Stimulated activated naive B cell treated with anti-CD40 and anti-IgM and Interleukin-4, amounts not matched to agents 10 μg/mL and 1 μg/mL and 100 μg/mL, for 72 hours (primary cell): Measurements from ENCODE around the gene CD52.

Experiments used
- ATAC-seq, 2 donors: fragments of 150-1000 bp; cut with Tn5 transposase; replicated peaks; 2 replicates each; pipeline ENCODE4 v1.10.0; 2021; ENCODE audit warnings: moderate library complexity in 1 of 2
- DNase-seq: peaks from one replicate; pipeline ENCODE4 v3.0.0; 2021
- H3K27ac Mint-ChIP-seq: one replicate; pipeline ENCODE4 v1.8.0; 2022; ENCODE audit warnings: mild to moderate bottlenecking, mixed read lengths
- H3K27me3 Mint-ChIP-seq, 2 donors: one replicate each; pipeline ENCODE4 v1.8.0; 2022; ENCODE audit warnings: mixed read lengths in 2 of 2
- H3K36me3 Mint-ChIP-seq, 2 donors: one replicate each; pipeline ENCODE4 v1.8.0; 2022; ENCODE audit warnings: mixed read lengths in 2 of 2, mild to moderate bottlenecking in 1 of 2
- H3K4me1 Mint-ChIP-seq, 2 donors: one replicate each; pipeline ENCODE4 v1.8.0; 2022; ENCODE audit warnings: mixed read lengths in 2 of 2, mild to moderate bottlenecking in 1 of 2
- H3K4me3 Mint-ChIP-seq, 2 donors: one replicate each; pipeline ENCODE4 v1.8.0; 2022; ENCODE audit warnings: mild to moderate bottlenecking in 2 of 2, mixed read lengths in 2 of 2, moderate library complexity in 1 of 2
- H3K9me3 Mint-ChIP-seq, 2 donors: one replicate each; pipeline ENCODE4 v1.8.0; 2022; ENCODE audit warnings: mixed read lengths in 2 of 2, mild to moderate bottlenecking in 1 of 2

The CD52 gene

DNA sequence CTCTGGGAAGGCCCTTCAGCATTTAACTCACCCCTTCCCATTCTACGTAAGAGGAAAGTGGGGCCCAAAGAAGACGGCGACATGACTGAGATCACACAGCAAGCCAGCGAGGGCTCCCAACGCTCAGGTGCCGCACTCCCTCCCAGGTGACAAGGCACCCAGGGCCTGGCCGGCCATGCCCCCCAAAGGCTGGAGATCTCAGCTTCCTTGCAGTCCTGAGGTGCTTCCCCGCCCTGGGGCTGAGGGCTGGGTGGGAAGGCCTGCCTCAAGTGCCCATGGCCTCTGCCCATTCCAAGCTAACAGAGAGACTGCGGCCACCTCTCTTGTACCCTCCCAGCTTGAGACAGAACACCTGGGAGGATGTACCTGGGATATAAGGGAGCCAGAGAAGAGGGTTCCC lies 37.2 kb downstream of the CD52 start:
- no peak for ATAC-seq
- DNase-seq = no peak
- Mint-ChIP-seq H3K4me3 (no peak overlapping the region), H3K36me3 (no peaks in the 10 kb centered on the region), H3K27ac (no peak overlapping the region), H3K4me1 (peaks cover 5 to 7% of the 10 kb centered on the region in 2 donors), H3K27me3 (peaks cover 24 to 25% of the 10 kb centered on the region in 2 donors), H3K9me3 (no peaks in the 10 kb centered on the region)

- ATAC-seq = no peak
- no peak for DNase-seq
- Mint-ChIP-seq H3K4me3 (no peak overlapping the region), H3K36me3 (no peaks in the 10 kb centered on the region), H3K27ac (no peak overlapping the region), H3K27me3 (peaks cover 35 to 36% of the 10 kb centered on the region in 2 donors), H3K9me3 (no peaks in the 10 kb centered on the region), H3K4me1 (peaks cover 14 to 18% of the 10 kb centered on the region in 2 donors)
These were observed 38.3 kb downstream of the CD52 start for GRCh38 chr1:26356106-26356505.

DNA sequence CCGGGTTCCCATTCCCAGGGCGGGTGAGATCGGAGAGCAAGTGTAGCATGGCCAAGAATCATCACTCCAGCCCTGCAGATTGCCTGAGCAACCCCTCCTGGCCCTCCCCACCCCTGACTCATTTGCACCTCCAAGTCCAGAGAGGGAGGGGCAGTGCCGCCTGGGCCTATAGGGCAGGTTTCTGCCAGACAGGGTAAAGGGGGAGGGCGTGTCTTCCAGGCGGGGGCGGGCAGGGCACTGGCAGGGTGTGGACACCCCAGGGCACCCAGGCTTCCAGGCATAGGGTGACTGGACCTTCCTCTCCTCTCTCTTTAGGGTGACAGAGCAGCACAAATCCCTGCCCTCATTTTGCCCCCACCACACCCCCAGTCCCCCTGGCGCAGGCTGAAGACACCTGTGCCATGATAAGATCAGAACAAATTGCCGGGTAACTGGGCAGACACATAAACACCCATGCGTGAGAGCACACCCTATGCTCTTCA lies 39.4 kb downstream of the CD52 start:
- DNase-seq (no peak), ATAC-seq (no peak)
- no peak overlapping the region for H3K4me3 Mint-ChIP-seq

GRCh38 chr1:26358411-26359384 lies 40.9 kb downstream of the CD52 start:
- ATAC-seq = no peak
- H3K4me1 Mint-ChIP-seq = peaks cover 27 to 30% of the 10 kb centered on the region in 2 donors
- no peak overlapping the region for H3K27ac Mint-ChIP-seq
- DNase-seq = no peak
- H3K9me3 Mint-ChIP-seq = no peaks in the 10 kb centered on the region
- no peaks in the 10 kb centered on the region for H3K36me3 Mint-ChIP-seq
- H3K27me3 Mint-ChIP-seq = peaks cover 43 to 50% of the 10 kb centered on the region in 2 donors
- H3K4me3 Mint-ChIP-seq = no peak overlapping the region

More for the DNA sequence above, 39.4 kb downstream of the CD52 start:
- Mint-ChIP-seq H3K4me1 (peaks cover 22 to 29% of the 10 kb centered on the region in 2 donors), H3K36me3 (no peaks in the 10 kb centered on the region), H3K27me3 (peaks cover 43 to 45% of the 10 kb centered on the region in 2 donors), H3K9me3 (no peaks in the 10 kb centered on the region), H3K27ac (no peak overlapping the region)

GRCh38 chr1:26359981-26360806 lies 42.4 kb downstream of the CD52 start:
- DNase-seq (peak; percentile 29), ATAC-seq (peak; percentile 42 to 60)
- H3K4me1 Mint-ChIP-seq = peaks cover 30% of the 10 kb centered on the region in 2 donors
- H3K27ac Mint-ChIP-seq = peak overlapping the region; percentile 84
- H3K9me3 Mint-ChIP-seq = no peaks in the 10 kb centered on the region
- H3K4me3 Mint-ChIP-seq = peak overlapping the region; percentile 70 to 81
- no peaks in the 10 kb centered on the region for H3K36me3 Mint-ChIP-seq
- H3K27me3 Mint-ChIP-seq = peaks cover 54 to 59% of the 10 kb centered on the region in 2 donors

GRCh38 chr1:26360807-26361604 lies 43.2 kb downstream of the CD52 start:
- H3K36me3 Mint-ChIP-seq = no peaks in the 10 kb centered on the region
- ATAC-seq (peak in 1 of 2 donors; percentile 7), DNase-seq (no peak)
- H3K4me1 Mint-ChIP-seq = peaks cover 27 to 30% of the 10 kb centered on the region in 2 donors
- peaks cover 51 to 56% of the 10 kb centered on the region in 2 donors for H3K27me3 Mint-ChIP-seq
- peak overlapping the region; percentile 72 for H3K27ac Mint-ChIP-seq
- H3K9me3 Mint-ChIP-seq = no peaks in the 10 kb centered on the region
- peak overlapping the region; percentile 70 to 81 for H3K4me3 Mint-ChIP-seq

DNA sequence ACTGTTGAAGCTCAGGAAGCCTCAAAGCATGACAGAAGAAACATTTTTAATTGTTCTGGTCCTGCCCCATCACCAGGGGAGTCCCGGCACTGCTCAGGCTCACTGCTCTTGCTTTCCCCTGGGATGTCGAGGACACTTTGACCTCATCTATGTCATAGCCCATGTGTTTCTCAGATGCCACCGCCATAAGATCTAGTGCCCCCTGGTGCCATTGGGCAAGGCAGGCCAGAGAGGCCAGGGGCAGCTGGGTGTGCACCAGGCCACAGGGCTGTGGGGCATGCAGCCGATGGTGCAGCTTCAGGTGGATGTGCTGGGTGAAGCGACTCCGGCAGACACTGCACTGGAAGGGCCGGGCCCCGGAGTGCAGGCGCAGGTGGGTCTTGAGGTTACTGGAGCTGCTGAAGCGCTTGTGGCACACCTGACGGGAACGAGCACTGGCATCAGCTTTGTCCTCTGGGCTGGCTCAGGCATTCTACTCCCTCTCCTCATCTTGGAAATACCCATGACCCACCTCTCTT lies 43.9 kb downstream of the CD52 start:
- H3K4me1 Mint-ChIP-seq = peaks cover 27 to 30% of the 10 kb centered on the region in 2 donors
- ATAC-seq = peak; percentile 59 to 72
- peak overlapping the region in 1 of 2 donors; percentile 33 for H3K4me3 Mint-ChIP-seq

GRCh38 chr1:26362331-26362730 lies 44.6 kb downstream of the CD52 start:
- Mint-ChIP-seq H3K36me3 (no peaks in the 10 kb centered on the region), H3K4me1 (peaks cover 27 to 30% of the 10 kb centered on the region in 2 donors), H3K4me3 (no peak overlapping the region), H3K27me3 (peaks cover 57 to 58% of the 10 kb centered on the region in 2 donors), H3K9me3 (no peaks in the 10 kb centered on the region), H3K27ac (no peak overlapping the region)
- ATAC-seq (no peak), DNase-seq (no peak)

More for the DNA sequence above, 43.9 kb downstream of the CD52 start:
- no peaks in the 10 kb centered on the region for H3K9me3 Mint-ChIP-seq
- no peaks in the 10 kb centered on the region for H3K36me3 Mint-ChIP-seq
- peaks cover 52 to 60% of the 10 kb centered on the region in 2 donors for H3K27me3 Mint-ChIP-seq
- peak overlapping the region; percentile 72 for H3K27ac Mint-ChIP-seq
- peak; percentile 21 for DNase-seq

- Mint-ChIP-seq H3K27me3 (peaks cover 55% of the 10 kb centered on the region in 2 donors), H3K27ac (no peak overlapping the region), H3K9me3 (no peaks in the 10 kb centered on the region), H3K4me3 (no peak overlapping the region), H3K4me1 (peaks cover 27 to 30% of the 10 kb centered on the region in 2 donors), H3K36me3 (no peaks in the 10 kb centered on the region)
- ATAC-seq (peak; percentile 79 to 88), DNase-seq (peak; percentile 73)
These were observed 46.0 kb downstream of the CD52 start for GRCh38 chr1:26363549-26364448.

DNA sequence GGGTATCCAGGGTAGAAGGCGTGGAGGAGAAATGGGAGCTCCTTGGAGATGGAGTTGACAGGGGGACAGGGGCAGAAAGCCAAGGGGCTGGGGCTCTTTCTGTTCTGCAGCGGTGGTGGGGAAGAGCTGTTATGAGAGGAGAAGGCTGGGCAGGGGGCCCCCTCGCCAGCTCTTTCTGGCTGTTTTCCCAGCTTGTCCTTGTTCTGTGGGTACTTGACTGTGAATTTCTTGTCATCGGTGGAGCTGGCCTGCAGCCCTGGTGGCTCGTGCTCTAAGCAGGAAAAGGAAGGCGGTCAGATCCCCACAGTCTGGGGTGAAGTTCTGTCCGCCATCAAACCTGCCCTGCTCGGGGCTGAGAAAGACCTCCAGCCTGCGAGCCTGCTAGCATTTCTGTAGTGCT lies 47.2 kb downstream of the CD52 start:
- no peak overlapping the region for H3K27ac Mint-ChIP-seq
- peaks cover 43 to 44% of the 10 kb centered on the region in 2 donors for H3K27me3 Mint-ChIP-seq
- ATAC-seq (no peak), DNase-seq (no peak)
- H3K9me3 Mint-ChIP-seq = no peaks in the 10 kb centered on the region
- no peaks in the 10 kb centered on the region for H3K36me3 Mint-ChIP-seq
- H3K4me1 Mint-ChIP-seq = peaks cover 24 to 25% of the 10 kb centered on the region in 2 donors
- no peak overlapping the region for H3K4me3 Mint-ChIP-seq

- H3K27ac Mint-ChIP-seq = no peak overlapping the region
- DNase-seq (no peak), ATAC-seq (no peak)
- no peak overlapping the region for H3K4me3 Mint-ChIP-seq
- no peaks in the 10 kb centered on the region for H3K36me3 Mint-ChIP-seq
- no peaks in the 10 kb centered on the region for H3K9me3 Mint-ChIP-seq
- peaks cover 0 to 6% of the 10 kb centered on the region in 2 donors for H3K4me1 Mint-ChIP-seq
- peaks cover 23 to 24% of the 10 kb centered on the region in 2 donors for H3K27me3 Mint-ChIP-seq
These were observed 49.7 kb downstream of the CD52 start for GRCh38 chr1:26367441-26367840.

GRCh38 chr1:26368006-26368405 lies 50.2 kb downstream of the CD52 start:
- Mint-ChIP-seq H3K4me3 (no peak overlapping the region), H3K4me1 (peaks cover 0 to 6% of the 10 kb centered on the region in 2 donors)

More at GRCh38 chr1:26368006-26368405, 50.2 kb downstream of the CD52 start:
- Mint-ChIP-seq H3K9me3 (no peaks in the 10 kb centered on the region), H3K27me3 (peaks cover 22 to 24% of the 10 kb centered on the region in 2 donors), H3K27ac (no peak overlapping the region), H3K36me3 (no peaks in the 10 kb centered on the region)
- no peak for ATAC-seq
- DNase-seq = no peak
